ENCODE data around the gene WSB1. TPM values are rescaled to one million over a fixed set of nuclear protein-coding genes. Genes with fewer than 3 reads are reported as not detected.

WSB1 gene
- total and polyA plus RNA-seq, 10 of the 15 experiments (the other 5 are each of a cell fraction or from before 2014, with no cell fraction given): 26.6 to 458 (median 101) TPM

GRCh38 chr17:27294689-27295630 lies 1.0 kb downstream of the WSB1 start (continued):
- TF ChIP-seq ZNF592 (IDR thresholded peaks at IDR 0.05): no peak
- no peak for TF ChIP-seq ZZZ3 (IDR thresholded peaks at IDR 0.05; ENCODE audit: control insufficient read depth, insufficient read length, low read depth)
- no peak for TF ChIP-seq ZBTB33 (IDR thresholded peaks at IDR 0.05)
- TF ChIP-seq SMAD1 (IDR thresholded peaks at IDR 0.05; ENCODE audit: low read depth, partially characterized antibody): peak; percentile 16
- TF ChIP-seq BCLAF1 (IDR thresholded peaks at IDR 0.05): no peak
- no peak for TF ChIP-seq MYC (IDR thresholded peaks at IDR 0.05; ENCODE audit: insufficient read depth, insufficient read length, insufficient replicate concordance, low read length, severe bottlenecking)
- peak; percentile 82; the same call in 2 of the 3 replicates for TF ChIP-seq POU2F2 (IDR thresholded peaks at IDR 0.05; ENCODE audit: borderline replicate concordance, low read depth, low read length)
- TF ChIP-seq STAT3 (IDR thresholded peaks at IDR 0.05; ENCODE audit: low read depth, low read length): no peak; the same call in 1 of the 2 replicates
- TF ChIP-seq CUX1 (IDR thresholded peaks at IDR 0.05; ENCODE audit: insufficient replicate concordance, low read depth, low read length): no peak
- peak; percentile 71 for TF ChIP-seq BCL11A (IDR thresholded peaks at IDR 0.05; ENCODE audit: low read depth, low read length)
- TF ChIP-seq CREM (IDR thresholded peaks at IDR 0.05; ENCODE audit: low read depth): peak; percentile 30; the same call in 1 of the 2 replicates
- 0 out of 2 replicates have a peak, but pooled peaks have one; percentile 31 for TF ChIP-seq BMI1 (IDR thresholded peaks at IDR 0.05; ENCODE audit: borderline replicate concordance)

All from GM12878 (cell line).